RKO (cell line): ENCODE measurements around the gene IFT172.
A peak's percentile ranks its signal among the peaks of the same experiment; 100 is the strongest.
"Not testable (repeated sequence)": the region's sequence is repeated elsewhere in the genome, so short reads cannot be mapped to it uniquely, and the experiment has no call there.

Source experiments
- DNase-seq: peaks from one replicate; pipeline ENCODE4 v3.0.0-alpha.2; 2016; ENCODE audit warnings: low spot score

Gene IFT172, protein sequence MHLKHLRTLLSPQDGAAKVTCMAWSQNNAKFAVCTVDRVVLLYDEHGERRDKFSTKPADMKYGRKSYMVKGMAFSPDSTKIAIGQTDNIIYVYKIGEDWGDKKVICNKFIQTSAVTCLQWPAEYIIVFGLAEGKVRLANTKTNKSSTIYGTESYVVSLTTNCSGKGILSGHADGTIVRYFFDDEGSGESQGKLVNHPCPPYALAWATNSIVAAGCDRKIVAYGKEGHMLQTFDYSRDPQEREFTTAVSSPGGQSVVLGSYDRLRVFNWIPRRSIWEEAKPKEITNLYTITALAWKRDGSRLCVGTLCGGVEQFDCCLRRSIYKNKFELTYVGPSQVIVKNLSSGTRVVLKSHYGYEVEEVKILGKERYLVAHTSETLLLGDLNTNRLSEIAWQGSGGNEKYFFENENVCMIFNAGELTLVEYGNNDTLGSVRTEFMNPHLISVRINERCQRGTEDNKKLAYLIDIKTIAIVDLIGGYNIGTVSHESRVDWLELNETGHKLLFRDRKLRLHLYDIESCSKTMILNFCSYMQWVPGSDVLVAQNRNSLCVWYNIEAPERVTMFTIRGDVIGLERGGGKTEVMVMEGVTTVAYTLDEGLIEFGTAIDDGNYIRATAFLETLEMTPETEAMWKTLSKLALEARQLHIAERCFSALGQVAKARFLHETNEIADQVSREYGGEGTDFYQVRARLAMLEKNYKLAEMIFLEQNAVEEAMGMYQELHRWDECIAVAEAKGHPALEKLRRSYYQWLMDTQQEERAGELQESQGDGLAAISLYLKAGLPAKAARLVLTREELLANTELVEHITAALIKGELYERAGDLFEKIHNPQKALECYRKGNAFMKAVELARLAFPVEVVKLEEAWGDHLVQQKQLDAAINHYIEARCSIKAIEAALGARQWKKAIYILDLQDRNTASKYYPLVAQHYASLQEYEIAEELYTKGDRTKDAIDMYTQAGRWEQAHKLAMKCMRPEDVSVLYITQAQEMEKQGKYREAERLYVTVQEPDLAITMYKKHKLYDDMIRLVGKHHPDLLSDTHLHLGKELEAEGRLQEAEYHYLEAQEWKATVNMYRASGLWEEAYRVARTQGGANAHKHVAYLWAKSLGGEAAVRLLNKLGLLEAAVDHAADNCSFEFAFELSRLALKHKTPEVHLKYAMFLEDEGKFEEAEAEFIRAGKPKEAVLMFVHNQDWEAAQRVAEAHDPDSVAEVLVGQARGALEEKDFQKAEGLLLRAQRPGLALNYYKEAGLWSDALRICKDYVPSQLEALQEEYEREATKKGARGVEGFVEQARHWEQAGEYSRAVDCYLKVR (N-terminal part only)

DNA sequence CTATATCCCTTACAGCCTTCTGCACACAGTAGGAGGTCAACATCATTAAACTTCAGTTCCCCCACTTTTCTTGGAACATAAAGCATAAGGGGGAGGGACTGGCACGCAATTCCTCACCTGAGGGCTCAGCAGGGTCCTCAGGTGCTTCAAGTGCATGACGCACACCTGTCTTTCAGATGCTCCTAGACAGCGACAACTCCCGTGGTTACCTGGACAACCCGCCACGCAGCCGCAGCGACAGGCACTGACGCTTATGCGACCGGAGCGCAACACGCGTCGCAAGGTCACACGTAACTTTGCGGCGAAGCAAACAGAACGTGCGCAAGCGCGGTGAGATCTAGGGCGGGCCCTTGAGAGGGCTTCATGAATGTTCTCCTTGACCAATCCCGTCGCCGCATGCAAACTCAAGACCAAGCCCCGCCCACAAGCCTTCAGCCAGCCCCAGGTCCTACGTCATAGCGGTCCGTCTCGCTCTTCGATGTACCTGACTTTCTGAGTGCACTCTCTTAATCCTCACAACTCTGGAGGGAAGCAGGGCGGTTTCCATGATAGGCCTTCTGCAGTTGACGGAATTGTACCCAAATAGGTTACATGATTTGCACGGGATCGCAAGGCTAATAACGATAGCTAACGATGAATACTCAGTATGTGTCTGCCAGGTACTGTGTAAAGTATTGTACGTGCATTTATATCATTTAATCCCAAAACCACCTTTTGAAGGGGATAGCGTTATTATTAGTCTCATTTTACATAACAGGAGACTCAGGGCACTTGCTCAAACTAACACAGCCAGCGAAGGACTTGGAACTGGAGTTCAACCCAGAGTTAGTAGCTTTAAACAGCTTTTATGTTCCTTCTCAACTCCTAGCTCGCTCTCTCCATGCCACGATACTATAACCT is at the start of gene IFT172:
IFT172 (minus strand) TSS at position 246 of the 900 bp plus-strand sequence; CDS start at position 156, 90 bp downstream.
- DNase-seq, result peak; percentile 100

DNA sequence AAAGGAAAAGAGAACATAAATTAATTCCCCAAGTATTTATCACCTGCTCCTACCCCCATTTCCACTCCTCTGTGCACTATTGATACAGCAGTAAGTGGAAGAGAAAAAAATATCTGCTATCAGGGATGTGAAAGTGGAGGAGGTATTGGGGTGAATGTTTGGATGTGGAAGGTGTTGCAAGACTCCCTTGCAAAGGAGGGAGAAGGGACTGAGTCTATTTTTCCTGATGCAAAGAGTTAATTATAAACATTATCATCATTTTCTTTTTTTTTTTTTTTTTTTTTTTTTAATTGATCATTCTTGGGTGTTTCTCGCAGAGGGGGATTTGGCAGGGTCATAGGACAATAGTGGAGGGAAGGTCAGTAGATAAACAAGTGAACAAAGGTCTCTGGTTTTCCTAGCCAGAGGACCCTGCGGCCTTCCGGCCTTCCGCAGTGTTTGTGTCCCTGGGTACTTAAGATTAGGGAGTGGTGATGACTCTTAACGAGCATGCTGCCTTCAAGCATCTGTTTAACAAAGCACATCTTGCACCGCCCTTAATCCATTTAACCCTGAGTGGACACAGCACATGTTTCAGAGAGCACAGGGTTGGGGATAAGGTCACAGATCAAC is 49.4 kb upstream of the IFT172 start:
- DNase-seq, result not testable (repeated sequence)

DNA sequence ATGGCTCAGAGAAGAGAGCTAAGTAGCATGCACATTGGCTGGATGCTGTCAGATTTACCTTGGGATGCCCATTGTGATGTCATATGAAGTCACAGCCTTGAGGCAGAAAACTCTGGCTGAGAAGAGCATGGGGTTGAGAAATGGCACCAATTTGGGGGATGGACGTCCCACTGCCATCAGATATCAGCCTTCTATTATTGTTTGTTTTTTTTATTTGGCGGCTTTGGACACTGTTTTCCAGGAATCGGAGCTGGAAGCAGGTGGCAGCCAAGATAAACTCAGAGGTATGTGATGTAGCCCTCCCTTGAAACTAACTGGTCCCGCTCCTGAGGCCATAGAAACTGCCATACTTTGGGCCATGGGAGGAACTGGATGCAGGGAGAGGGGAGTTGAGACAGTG is 47.7 kb upstream of the IFT172 start:
- DNase-seq, result no peak

DNA sequence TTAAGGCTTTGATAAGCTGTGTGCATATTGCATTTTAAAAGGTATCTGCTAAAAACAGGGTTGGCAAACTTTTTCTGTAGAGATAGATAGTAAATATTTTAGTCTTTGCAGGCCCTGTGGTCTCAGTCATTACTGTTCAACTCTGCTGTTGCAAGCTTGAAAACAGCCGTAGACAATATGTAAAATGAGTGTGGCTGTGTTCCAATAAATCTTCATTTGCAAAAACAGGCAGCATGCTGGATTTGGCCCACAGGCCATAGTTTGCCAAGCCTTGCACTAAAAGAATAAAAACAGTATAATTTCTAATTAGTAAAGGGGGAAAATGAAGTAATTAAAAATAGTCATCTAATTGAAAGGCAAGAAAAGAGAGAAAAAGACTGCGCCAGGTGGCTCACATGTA is 42.4 kb upstream of the IFT172 start:
- DNase-seq, result no peak

DNA sequence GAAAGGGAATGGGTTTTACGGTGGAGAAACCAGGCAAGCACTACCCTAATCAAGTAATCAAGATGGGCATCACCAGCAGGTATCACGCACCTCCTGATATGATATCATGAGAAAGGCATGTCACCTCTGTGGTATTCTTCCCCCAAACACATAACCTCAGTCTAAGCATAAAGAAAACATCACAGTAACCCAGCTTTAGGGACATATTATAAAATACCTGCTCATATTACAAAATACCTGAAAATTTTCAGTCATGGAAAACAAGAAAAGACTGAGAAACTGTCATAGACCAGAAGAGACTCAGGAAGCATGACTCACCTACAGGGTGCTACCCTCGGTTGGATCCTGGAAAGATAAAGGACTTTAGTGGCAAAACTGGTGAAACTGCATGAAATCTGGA is 37.6 kb upstream of the IFT172 start:
- no peak for DNase-seq

DNA sequence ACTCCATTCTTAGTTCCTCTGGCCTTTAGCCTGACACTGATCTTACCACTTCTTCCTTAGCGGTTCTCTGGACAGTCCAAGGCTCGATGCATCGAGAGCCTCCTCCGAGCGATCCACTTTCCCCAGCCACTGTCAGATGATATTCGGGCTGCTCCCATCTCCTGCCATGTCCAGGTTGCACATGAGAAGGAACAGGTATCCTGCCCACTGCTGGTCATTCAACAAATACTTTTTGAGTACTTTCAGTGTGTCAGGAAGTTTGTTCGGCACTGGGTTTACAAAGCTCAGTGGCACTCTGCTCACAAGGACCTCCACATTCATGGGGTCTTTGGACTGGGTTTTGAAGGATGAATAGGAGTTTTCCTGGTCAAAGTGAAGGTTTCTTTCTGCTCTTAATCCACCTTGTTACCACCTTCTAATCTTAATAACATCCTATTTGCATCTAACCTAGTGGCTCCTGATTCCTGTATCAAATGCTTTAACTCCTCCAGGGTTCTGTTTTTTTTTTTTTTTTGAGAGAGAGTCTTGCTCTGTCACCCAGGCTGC is 32.9 kb upstream of the IFT172 start:
- no peak for DNase-seq

DNA sequence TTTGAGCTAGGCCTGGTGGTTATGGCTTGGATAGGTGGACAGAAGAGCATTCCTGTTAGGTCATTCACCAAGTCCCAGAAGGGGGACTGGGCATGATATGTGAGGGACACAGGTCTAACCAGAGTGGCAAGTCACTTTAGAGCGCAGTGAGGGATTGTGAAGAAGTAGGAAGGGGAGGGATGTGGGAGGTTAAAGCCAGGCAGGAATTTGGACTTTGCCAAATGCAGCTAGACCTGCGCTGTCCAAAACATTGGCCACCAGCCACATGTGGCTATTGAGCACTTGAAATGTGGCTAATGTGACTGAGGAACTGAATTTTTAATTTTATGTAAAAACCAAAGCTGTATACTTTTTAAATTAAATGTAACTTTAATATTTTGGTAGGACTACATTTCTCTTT is 30.8 kb upstream of the IFT172 start:
- no peak for DNase-seq

DNA sequence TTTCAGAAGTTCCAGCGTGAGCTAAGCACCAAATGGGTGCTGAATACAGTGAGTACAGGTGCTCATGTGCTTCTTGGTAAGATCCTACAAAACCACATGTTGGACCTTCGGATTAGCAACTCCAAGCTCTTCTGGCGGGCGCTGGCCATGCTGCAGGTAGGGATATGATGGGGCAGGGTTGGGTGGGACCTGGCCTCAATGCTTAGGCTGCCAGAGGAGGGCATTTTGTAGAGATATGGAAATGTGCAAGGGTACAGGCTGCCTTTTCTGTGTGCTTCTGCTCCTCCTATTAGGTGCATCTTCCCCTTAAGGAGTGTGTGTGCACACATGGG is 29.2 kb upstream of the IFT172 start:
- no peak for DNase-seq

DNA sequence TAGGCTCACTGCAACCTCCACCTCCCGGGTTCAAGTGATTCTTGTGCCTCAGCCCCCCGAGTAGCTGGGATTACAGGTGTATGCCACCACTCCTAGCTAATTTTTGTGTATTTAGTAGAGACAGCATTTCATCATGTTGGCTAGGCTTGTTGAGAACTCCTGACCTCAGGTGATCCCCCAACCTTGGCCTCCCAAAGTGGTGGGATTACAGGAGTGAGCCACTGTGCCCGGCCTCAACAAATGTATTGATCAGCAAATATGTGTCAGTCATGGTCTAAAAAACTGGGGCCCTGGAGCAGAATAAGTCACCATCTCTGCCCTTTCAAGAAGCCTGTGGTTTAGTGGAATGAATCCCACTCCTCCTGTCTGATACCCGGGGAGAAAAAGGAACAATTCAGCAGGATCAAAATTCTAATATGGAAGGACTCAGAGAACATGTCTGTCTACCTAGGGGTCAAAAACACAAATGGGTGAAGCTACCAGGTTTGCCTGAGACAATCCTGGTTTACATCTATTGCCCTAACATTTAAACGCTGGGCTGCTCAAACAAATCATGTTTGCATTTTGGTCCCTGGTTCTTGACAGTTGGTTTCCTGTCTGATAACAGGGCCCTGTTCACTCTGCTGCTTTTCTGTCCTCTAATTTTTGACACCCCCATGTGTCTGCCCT is 28.7 kb upstream of the IFT172 start:
- no peak for DNase-seq

DNA sequence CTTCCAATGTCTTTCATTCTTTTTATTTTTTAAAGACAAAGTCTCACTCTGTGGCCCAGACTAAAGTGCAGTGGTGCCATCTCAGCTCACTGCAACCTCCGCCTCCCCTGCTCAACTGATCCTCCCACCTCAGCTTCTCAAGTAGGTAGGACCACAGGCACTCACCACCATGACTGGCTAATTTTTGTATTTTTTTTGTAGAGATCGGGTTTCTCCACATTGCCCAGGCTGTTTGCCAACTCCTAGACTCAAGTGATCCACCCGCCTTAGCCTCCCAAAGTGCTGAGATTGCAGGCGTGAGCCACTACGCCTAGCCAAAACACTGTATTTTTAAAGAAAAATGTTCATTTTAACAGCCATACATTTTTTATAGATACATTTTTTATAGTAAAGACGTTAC is 19.8 kb upstream of the IFT172 start:
- no peak for DNase-seq

DNA sequence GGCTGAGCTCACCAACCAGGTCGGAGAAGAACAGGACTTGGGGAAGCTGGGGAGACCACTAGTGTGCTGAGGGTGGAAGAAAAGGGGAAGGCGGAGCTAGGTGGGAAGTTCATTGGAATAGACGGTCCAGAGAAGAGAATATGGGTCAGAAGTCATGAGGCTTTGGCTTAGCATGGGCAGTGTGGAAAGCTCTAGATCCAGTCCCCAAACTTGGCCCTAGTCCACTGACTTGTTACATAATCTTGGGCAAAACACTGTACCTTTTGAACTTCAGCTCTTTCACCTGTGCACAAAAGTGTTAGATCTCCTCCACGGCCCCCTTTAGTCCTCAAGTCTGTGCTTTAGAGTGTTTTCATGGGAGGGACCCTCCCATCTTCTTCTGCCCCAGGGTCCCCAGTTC is 17.8 kb upstream of the IFT172 start:
- no peak for DNase-seq

DNA sequence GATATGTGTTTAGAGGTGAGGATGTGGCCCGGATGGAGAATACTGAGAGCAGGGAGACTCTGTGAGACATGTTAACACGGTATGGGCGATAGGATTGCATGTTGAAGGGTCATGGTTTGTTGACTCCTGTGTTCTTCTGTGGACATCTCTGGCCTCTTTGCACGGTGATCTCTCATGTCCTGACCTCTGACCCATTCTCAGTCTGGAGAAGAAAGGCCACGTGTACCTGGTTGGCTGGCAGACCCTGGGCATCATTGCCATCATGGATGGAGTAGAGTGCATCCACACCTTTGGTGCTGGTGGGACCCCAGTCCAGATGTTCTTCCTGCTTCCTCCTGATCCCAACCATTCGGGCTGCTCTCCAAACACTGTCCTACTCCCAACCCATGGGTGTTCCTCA is 17.0 kb upstream of the IFT172 start:
- DNase-seq, result no peak

DNA sequence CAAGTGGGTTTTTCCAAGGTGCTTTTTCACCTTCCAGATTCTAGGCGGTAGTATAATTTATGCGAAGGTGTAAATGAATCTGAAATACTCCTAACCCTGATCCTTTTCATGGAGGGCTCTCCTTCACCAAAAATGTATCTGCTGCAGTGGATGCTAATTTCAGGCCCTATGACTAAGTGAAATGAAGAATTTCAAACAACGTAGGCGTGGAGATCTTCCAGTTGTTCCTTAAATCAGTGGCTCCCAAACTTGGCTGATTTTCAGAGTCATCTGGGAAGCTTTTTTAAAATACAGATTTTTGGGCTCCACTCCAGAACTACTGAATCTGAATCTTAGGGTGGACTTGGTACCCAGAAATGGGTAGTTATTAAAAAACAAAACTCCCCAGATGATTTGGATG is 12.6 kb upstream of the IFT172 start:
- DNase-seq, result no peak

DNA sequence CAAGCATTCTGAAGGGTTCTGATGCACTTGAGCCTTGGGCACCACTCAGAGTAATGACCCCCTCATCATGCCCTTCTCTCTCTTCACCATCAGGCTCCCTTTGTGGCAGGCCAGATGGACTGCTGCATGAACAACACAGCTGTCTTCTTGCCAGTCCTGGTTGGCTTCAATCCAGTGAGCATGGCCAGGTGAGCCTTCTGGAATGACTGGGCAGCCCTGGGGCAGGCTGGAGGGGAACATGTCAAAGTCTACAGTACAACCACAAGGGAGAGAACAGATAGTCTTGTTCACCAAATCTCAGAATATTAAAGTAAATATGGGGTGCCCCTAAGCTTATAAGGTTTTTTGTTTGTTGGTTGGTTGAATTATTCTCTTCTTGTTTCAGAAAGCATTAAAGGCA is 11.5 kb upstream of the IFT172 start:
- DNase-seq, result no peak

DNA sequence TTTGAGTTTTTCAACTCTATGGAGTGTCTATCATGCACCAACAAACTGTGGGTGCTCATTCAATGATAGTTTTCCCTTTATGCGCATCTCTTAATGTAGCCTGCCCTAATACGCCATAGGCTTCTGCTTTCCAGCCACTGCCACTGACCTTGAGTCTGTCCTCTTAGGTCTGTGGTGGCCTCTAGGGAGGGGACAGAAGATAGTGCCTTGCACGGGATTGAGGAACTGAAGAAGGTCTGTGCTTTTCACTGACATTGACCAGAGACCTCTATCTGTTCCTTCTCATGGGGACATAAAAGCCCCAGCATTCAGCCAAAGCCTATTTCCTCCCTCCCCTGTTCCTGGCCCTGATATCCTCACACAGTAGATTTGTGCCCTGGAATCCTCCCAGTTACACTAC is 9.4 kb upstream of the IFT172 start:
- no peak for DNase-seq

DNA sequence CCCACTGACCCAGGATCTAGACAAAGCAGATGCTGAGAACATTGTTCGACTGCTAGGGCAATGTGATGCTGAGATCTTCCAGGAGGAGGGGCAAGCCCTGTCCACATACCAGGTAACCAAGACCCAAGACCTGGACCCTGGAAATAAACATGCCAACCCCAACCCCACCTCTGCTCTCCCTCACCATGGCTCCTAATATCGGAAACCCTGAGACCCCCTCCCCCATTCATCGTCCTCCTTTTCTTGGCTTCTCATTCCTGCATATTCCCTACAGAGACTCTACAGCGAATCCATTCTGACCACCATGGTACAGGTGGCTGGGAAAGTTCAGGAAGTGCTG is 7.7 kb upstream of the IFT172 start:
- no peak for DNase-seq

DNA sequence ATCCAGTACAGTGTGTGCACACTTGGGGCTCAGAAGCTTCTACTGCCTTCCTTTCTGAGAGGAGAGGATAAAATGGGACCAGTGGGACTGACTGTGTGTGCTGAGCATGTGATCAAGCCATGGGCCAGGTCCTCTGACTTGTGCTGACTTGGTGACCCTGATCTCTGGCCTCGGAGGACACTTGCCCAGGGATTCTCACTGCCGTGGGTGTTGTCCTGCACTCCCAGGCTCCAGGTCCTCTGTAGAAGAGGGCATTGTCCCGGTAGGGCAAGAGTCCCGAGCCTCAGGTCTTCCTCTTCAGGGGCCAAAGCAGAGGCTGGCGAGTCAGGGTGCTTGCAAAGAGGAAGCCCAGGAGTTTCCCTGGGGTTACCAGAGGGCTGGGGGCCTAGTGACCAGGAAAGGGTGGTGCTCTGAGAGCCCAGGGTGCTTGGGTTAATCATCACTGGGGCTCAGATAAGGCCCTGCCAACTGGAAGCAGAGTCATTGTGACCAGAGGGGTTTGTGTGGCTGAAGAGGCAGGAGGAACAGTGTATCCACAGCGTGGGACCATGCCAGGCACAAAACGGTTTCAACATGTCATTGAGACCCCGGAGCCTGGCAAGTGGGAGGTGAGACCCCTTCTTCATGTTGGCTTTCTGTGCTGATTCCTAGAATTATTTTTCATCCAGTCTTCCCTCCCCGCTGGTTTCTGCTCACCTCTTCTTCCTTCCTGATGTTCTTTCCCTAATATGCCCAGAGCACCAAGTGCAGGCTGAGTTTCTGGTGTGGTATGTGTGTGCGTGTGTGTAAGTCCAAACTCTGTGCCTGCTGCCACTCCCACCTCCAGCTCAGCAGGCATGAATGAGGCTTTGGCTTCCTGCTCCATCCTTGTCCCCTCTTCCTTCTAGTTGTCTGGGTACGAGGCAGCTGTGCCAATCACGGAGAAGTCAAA is 7.1 kb upstream of the IFT172 start, which contains the start of gene GCKR:
GCKR (plus strand) TSS at position 483 of the 931 bp plus-strand sequence; CDS start at position 549, 66 bp downstream.
- no peak for DNase-seq

DNA sequence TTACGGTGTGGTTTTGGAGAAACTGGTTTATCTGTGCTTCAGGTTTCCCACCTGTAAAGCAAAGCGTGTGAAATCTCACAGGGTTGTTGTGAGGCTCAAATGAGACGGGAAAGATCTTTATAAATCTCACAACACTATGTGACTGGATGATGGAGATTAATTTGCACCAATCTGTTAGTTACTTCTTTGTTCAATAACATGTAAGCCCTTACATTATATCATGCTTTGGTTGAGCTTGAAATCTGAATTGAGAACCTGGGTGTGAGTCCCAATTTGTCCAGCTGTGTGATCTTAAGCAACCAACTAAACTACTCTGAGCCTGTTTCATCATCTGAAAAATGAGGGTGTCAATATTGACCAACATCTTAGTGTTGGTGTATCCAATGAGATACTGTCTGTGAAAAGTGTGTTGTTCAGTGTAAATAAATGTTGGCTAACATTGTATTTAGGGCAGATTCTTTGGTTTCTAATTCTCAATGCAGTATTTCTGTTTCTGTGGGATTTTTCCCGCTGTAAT is 6.4 kb upstream of the IFT172 start:
- DNase-seq, result no peak
